ENCODE results near the gene CDKAL1. TPM values are rescaled to one million over a fixed set of nuclear protein-coding genes. Genes with fewer than 3 reads are reported as not detected.

CDKAL1 gene
- total and polyA plus RNA-seq, 2 donors from 2014 or later = 4.6 to 20.2 TPM

DNA sequence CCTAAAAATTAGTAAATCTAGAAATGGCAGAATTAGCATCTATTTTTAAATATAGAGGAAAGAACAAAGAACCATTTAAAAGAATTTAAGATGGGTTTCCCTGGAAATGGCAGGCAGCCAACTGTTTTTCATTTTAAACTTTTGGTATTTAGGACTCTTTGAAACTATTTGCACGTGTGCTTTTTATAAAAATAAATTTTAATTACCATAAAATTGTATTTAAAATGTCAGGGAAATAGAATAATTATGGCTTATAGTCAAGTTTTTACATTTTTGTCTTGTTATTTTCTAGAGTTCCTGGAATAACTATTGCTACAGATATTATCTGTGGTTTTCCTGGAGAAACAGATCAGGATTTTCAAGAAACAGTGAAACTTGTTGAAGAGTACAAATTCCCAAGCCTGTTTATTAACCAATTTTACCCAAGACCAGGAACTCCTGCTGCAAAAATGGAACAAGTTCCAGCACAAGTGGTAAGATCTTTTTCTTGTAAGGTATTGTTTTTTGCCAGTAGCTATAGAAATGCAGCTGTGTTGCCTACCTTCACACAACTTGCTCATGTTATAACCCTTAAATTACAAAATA, 530.6 kb downstream of the CDKAL1 start:
- peak in 2 of 5 donors; percentile 16 to 29 for DNase-seq
- H3K9ac ChIP-seq (ENCODE audit: low read length in 3 of 3) = no peak overlapping the region
- H3K4me1 ChIP-seq (ENCODE audit: control insufficient read depth in 2 of 3, insufficient read depth in 2 of 3, low read depth in 1 of 3, low read length in 3 of 3) = no peaks in the 10 kb centered on the region
- intact Hi-C loops (cut with DNase I) = no loop called here
- no peak overlapping the region for H3K27ac ChIP-seq (ENCODE audit: low read depth in 2 of 2, low read length in 2 of 2)
- H3K9me3 ChIP-seq (ENCODE audit: control insufficient read depth in 2 of 3, insufficient read depth in 1 of 3, low read length in 3 of 3) = peaks cover 0 to 4% (median 2%) of the 10 kb centered on the region in 3 donors
- H3K36me3 ChIP-seq (ENCODE audit: control insufficient read depth in 2 of 3, insufficient read depth in 3 of 3, low read length in 3 of 3) = no peaks in the 10 kb centered on the region
- no peak overlapping the region for H3K4me3 ChIP-seq (ENCODE audit: low read length in 3 of 3)
- H3K27me3 ChIP-seq (ENCODE audit: control insufficient read depth, insufficient read depth, low read length) = no peaks in the 10 kb centered on the region
- peak; percentile 32 for FAIRE-seq
- no peak for TF ChIP-seq CTCF (IDR thresholded peaks at IDR 0.05; ENCODE audit: borderline replicate concordance, extremely low read depth, insufficient read depth)

GRCh38 chr6:21067521-21067920, 533.3 kb downstream of the CDKAL1 start:
- DNase-seq = no peak
- intact Hi-C loops (cut with DNase I) = no loop called here
- no peak for FAIRE-seq
- TF ChIP-seq CTCF (IDR thresholded peaks at IDR 0.05; ENCODE audit: borderline replicate concordance, extremely low read depth, insufficient read depth) = no peak
- Histone ChIP-seq H3K27me3 (ENCODE audit: control insufficient read depth, insufficient read depth, low read length) (no peaks in the 10 kb centered on the region), H3K9ac (ENCODE audit: low read length in 3 of 3) (no peak overlapping the region), H3K4me1 (ENCODE audit: control insufficient read depth in 2 of 3, insufficient read depth in 2 of 3, low read depth in 1 of 3, low read length in 3 of 3) (no peaks in the 10 kb centered on the region), H3K27ac (ENCODE audit: low read depth in 2 of 2, low read length in 2 of 2) (no peak overlapping the region), H3K4me3 (ENCODE audit: low read length in 3 of 3) (no peak overlapping the region), H3K9me3 (ENCODE audit: control insufficient read depth in 2 of 3, insufficient read depth in 1 of 3, low read length in 3 of 3) (no peaks in the 10 kb centered on the region), H3K36me3 (ENCODE audit: control insufficient read depth in 2 of 3, insufficient read depth in 3 of 3, low read length in 3 of 3) (no peaks in the 10 kb centered on the region)

DNA sequence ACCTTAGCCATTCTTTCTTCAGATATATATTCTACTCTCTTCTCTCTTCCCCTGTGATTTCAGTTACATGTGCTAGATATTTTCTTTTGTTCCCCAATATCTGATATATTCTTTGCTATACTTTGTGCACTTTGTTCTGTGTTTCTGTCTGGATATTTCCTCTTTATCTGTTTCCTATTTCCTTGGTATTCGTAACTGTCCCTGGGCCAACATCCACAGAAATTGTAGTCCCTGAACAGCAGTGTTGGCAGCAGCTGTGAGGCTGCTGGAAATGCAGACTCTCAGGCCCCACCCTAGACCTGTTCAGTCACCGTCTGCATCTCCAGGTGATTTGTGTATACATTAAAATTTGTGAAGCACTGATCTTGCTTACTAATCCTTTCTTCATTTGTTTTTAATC, 536.4 kb downstream of the CDKAL1 start:
- FAIRE-seq (no peak), DNase-seq (no peak)
- Histone ChIP-seq H3K27ac (ENCODE audit: low read depth in 2 of 2, low read length in 2 of 2) (no peak overlapping the region), H3K9me3 (ENCODE audit: control insufficient read depth in 2 of 3, insufficient read depth in 1 of 3, low read length in 3 of 3) (peaks cover 0 to 7% (median 0%) of the 10 kb centered on the region in 3 donors), H3K9ac (ENCODE audit: low read length in 3 of 3) (no peak overlapping the region), H3K27me3 (ENCODE audit: control insufficient read depth, insufficient read depth, low read length) (no peaks in the 10 kb centered on the region), H3K36me3 (ENCODE audit: control insufficient read depth in 2 of 3, insufficient read depth in 3 of 3, low read length in 3 of 3) (no peaks in the 10 kb centered on the region), H3K4me1 (ENCODE audit: control insufficient read depth in 2 of 3, insufficient read depth in 2 of 3, low read depth in 1 of 3, low read length in 3 of 3) (no peaks in the 10 kb centered on the region), H3K4me3 (ENCODE audit: low read length in 3 of 3) (no peak overlapping the region)
- no peak for TF ChIP-seq CTCF (IDR thresholded peaks at IDR 0.05; ENCODE audit: borderline replicate concordance, extremely low read depth, insufficient read depth)
- intact Hi-C loops (cut with DNase I) = no loop called here

All from kidney (tissue), 14 donors.